Astrocyte (in vitro differentiated cells and primary cell): ENCODE data around the gene AMFR. TPM values are rescaled to one million over a fixed set of nuclear protein-coding genes. Genes with fewer than 3 reads are reported as not detected.

ENCODE experiments used
- DNase-seq: peaks from one replicate; pipeline ENCODE4 v3.0.0-alpha.2; 2010; ENCODE audit warnings: low read depth
- FAIRE-seq: peaks from 2 replicates; lab custom pipeline; 2011; peaks lifted over from hg19 to GRCh38; lab: Jason Lieb, UNC
- H2AFZ ChIP-seq: 2 replicates; pipeline ENCODE4 v1.6.0; 2012; ENCODE audit warnings: low read depth, low read length, inconsistent platforms
- H3K27ac ChIP-seq: 2 replicates; pipeline ENCODE4 v1.5.1; 2011; ENCODE audit warnings: low read depth, low read length, inconsistent platforms
- H3K27me3 ChIP-seq: 2 replicates; pipeline ENCODE4 v1.6.0; 2011; ENCODE audit warnings: low read length, inconsistent platforms; ENCODE audit not compliant: insufficient read depth
- H3K36me3 ChIP-seq: 2 replicates; pipeline ENCODE4 v1.5.1; 2011; ENCODE audit warnings: low read length, inconsistent platforms; ENCODE audit not compliant: insufficient read depth
- H3K4me1 ChIP-seq: 2 replicates; pipeline ENCODE4 v1.5.1; 2011; ENCODE audit warnings: low read length, inconsistent platforms; ENCODE audit not compliant: insufficient read depth
- H3K4me2 ChIP-seq: 2 replicates; pipeline ENCODE4 v1.6.0; 2012; ENCODE audit warnings: low read length, inconsistent platforms
- H3K4me3 ChIP-seq: 2 replicates; pipeline ENCODE4 v1.5.1; 2011; ENCODE audit warnings: low read depth, mild to moderate bottlenecking, low read length, inconsistent platforms; ENCODE audit not compliant: insufficient read depth
- H3K79me2 ChIP-seq: 2 replicates; pipeline ENCODE4 v1.6.0; 2012; ENCODE audit warnings: mild to moderate bottlenecking, low read length, inconsistent platforms; ENCODE audit not compliant: insufficient read depth
- H3K9ac ChIP-seq: 2 replicates; pipeline ENCODE4 v1.6.0; 2012; ENCODE audit warnings: mild to moderate bottlenecking, low read length, inconsistent platforms
- H3K9me3 ChIP-seq: 2 replicates; pipeline ENCODE4 v1.5.1; 2012; ENCODE audit warnings: low read depth, mild to moderate bottlenecking, low read length, inconsistent platforms; ENCODE audit not compliant: insufficient read depth
- H4K20me1 ChIP-seq: 2 replicates; pipeline ENCODE4 v1.6.0; 2012; ENCODE audit warnings: low read length, inconsistent platforms; ENCODE audit not compliant: insufficient read depth
- H3K27ac Mint-ChIP-seq: one replicate; pipeline ENCODE4 v1.8.0; 2021; ENCODE audit warnings: mild to moderate bottlenecking, mixed read lengths; ENCODE audit not compliant: unreplicated experiment
- H3K27me3 Mint-ChIP-seq: one replicate; pipeline ENCODE4 v1.8.0; 2021; ENCODE audit warnings: low read depth, mixed read lengths; ENCODE audit not compliant: unreplicated experiment
- H3K36me3 Mint-ChIP-seq: one replicate; pipeline ENCODE4 v1.8.0; 2021; ENCODE audit warnings: low read depth, mixed read lengths; ENCODE audit not compliant: unreplicated experiment
- H3K4me1 Mint-ChIP-seq: one replicate; pipeline ENCODE4 v1.8.0; 2021; ENCODE audit warnings: low read depth, mixed read lengths; ENCODE audit not compliant: unreplicated experiment
- H3K4me3 Mint-ChIP-seq: one replicate; pipeline ENCODE4 v1.8.0; 2021; ENCODE audit warnings: mild to moderate bottlenecking, moderate library complexity, mixed read lengths; ENCODE audit not compliant: unreplicated experiment
- H3K9me3 Mint-ChIP-seq: one replicate; pipeline ENCODE4 v1.8.0; 2021; ENCODE audit warnings: mild to moderate bottlenecking, mixed read lengths; ENCODE audit not compliant: unreplicated experiment
- CTCF ChIP-seq: IDR thresholded peaks from 2 replicates; pipeline ENCODE4 v1.5.1; 2011; ENCODE audit warnings: low read depth, mild to moderate bottlenecking, inconsistent platforms, low read length, moderate library complexity; ENCODE audit not compliant: insufficient read depth
- EZH2 ChIP-seq: IDR thresholded peaks from 2 replicates; pipeline ENCODE4 v1.6.1; 2012; ENCODE audit warnings: mild to moderate bottlenecking, low read length, inconsistent platforms; ENCODE audit not compliant: insufficient read depth
- total RNA-seq: library from RNA; stranded (reverse); gene quantifications from 2 replicates; pipeline ENCODE4 v1.2.1, GENCODE V29; 2021

Gene AMFR
- total RNA-seq, 1 donor from 2014 or later: 86.2 TPM

- Mint-ChIP-seq H3K27me3 (no peaks in the 10 kb centered on the region), H3K36me3 (peaks cover 3% of the 10 kb centered on the region), H3K9me3 (no peaks in the 10 kb centered on the region), H3K27ac (peak overlapping the region; percentile 79), H3K4me3 (peak overlapping the region; percentile 98), H3K4me1 (peaks cover 22% of the 10 kb centered on the region)
- Histone ChIP-seq H3K79me2 (peaks cover 68% of the 10 kb centered on the region), H3K4me3 (peak overlapping the region; percentile 87), H2AFZ (peak overlapping the region; percentile 79), H3K27ac (peak overlapping the region; percentile 83), H3K9me3 (no peaks in the 10 kb centered on the region), H3K9ac (peak overlapping the region; percentile 89), H3K4me1 (peaks cover 13% of the 10 kb centered on the region), H3K27me3 (no peaks in the 10 kb centered on the region), H3K36me3 (peaks cover 29% of the 10 kb centered on the region), H3K4me2 (peak overlapping the region; percentile 90), H4K20me1 (peaks cover 55% of the 10 kb centered on the region)
- DNase-seq: peak; percentile 31
- TF ChIP-seq CTCF (no peak), EZH2 (no peak)
- FAIRE-seq: peak; percentile 58
Observed at GRCh38 chr16:56451753-56452689, 26.7 kb upstream of the AMFR start.

- Histone ChIP-seq H3K4me2 (peak within 1 kb of the TSS; percentile 90), H3K9me3 (no peaks in the 10 kb centered on the region), H3K36me3 (peaks cover 23% of the 10 kb centered on the region), H4K20me1 (peaks cover 57% of the 10 kb centered on the region), H3K4me3 (peak within 1 kb of the TSS; percentile 87), H2AFZ (peak within 1 kb of the TSS; percentile 90), H3K27ac (peak within 1 kb of the TSS; percentile 83), H3K79me2 (peaks cover 76% of the 10 kb centered on the region), H3K27me3 (no peaks in the 10 kb centered on the region), H3K4me1 (peaks cover 13% of the 10 kb centered on the region), H3K9ac (peak within 1 kb of the TSS; percentile 89)
- peak; percentile 32 for FAIRE-seq
- Mint-ChIP-seq H3K4me1 (peaks cover 24% of the 10 kb centered on the region), H3K9me3 (no peaks in the 10 kb centered on the region), H3K27ac (peak within 1 kb of the TSS; percentile 83), H3K27me3 (no peaks in the 10 kb centered on the region), H3K4me3 (peak within 1 kb of the TSS; percentile 98), H3K36me3 (peaks cover 3% of the 10 kb centered on the region)
- peak; percentile 98 for DNase-seq
- no peak for TF ChIP-seq CTCF
Observed at GRCh38 chr16:56450986-56451752, 25.8 kb upstream of the AMFR start, which contains the start of the genes NUDT21 and OGFOD1. Gene NUDT21, minus strand, starts transcription at chr16:56451332. Its CDS starts 130 bp downstream, at chr16:56451202. Gene OGFOD1, plus strand, starts transcription at chr16:56451554. Its CDS starts 59 bp downstream, at chr16:56451613.
